HG03469 (cell line): ENCODE results near the gene DDX11.
"Not testable (repeated sequence)": the region's sequence is repeated elsewhere in the genome, so short reads cannot be mapped to it uniquely, and the experiment has no call there.

Source experiments
- ATAC-seq: cut with Tn5 transposase; IDR thresholded peaks from one replicate; pipeline ENCODE4 v1.9.1; 2021; ENCODE audit warnings: mild to moderate bottlenecking, moderate library complexity, moderate number of reproducible peaks; ENCODE audit not compliant: unreplicated experiment

The DDX11 gene

GRCh38 chr12:31120392-31121008, 46.8 kb downstream of the DDX11 start:
- no peak for ATAC-seq

- ATAC-seq, result not testable (repeated sequence)
Observed at GRCh38 chr12:31121022-31121728, 47.5 kb downstream of the DDX11 start.

- ATAC-seq, result no peak
Observed at GRCh38 chr12:31122481-31122880, 48.8 kb downstream of the DDX11 start.

GRCh38 chr12:31124158-31124557, 50.5 kb downstream of the DDX11 start:
- ATAC-seq, result not testable (repeated sequence)

- not testable (repeated sequence) for ATAC-seq
Observed at GRCh38 chr12:31125171-31125570, 51.5 kb downstream of the DDX11 start.

- not testable (repeated sequence) for ATAC-seq
Observed at GRCh38 chr12:31127209-31127848, 53.7 kb downstream of the DDX11 start.

- ATAC-seq, result not testable (repeated sequence)
Observed at GRCh38 chr12:31136581-31136980, 62.9 kb downstream of the DDX11 start.

- ATAC-seq, result not testable (repeated sequence)
Observed at GRCh38 chr12:31144768-31145167, 71.1 kb downstream of the DDX11 start.

- not testable (repeated sequence) for ATAC-seq
Observed at GRCh38 chr12:31145296-31145695, 71.6 kb downstream of the DDX11 start.

GRCh38 chr12:31147415-31147814, 73.8 kb downstream of the DDX11 start:
- not testable (repeated sequence) for ATAC-seq

- not testable (repeated sequence) for ATAC-seq
Observed at GRCh38 chr12:31150766-31151165, 77.1 kb downstream of the DDX11 start.
